Tongue (tissue), 2 donors: ENCODE data around the gene HSD11B2. TPM values are rescaled to one million over a fixed set of nuclear protein-coding genes. Genes with fewer than 3 reads are reported as not detected.

Source experiments
- DNase-seq: peaks from one replicate; pipeline ENCODE4 v3.0.0-alpha.2; 2015
- total RNA-seq: library from RNA; depleted of rRNA; stranded (reverse); fragments of >200 nt; gene quantifications from one replicate; pipeline ENCODE4 v1.2.3, GENCODE V29; 2014

Gene HSD11B2
- total RNA-seq, 1 donor from 2014 or later = 7.8 TPM

DNA sequence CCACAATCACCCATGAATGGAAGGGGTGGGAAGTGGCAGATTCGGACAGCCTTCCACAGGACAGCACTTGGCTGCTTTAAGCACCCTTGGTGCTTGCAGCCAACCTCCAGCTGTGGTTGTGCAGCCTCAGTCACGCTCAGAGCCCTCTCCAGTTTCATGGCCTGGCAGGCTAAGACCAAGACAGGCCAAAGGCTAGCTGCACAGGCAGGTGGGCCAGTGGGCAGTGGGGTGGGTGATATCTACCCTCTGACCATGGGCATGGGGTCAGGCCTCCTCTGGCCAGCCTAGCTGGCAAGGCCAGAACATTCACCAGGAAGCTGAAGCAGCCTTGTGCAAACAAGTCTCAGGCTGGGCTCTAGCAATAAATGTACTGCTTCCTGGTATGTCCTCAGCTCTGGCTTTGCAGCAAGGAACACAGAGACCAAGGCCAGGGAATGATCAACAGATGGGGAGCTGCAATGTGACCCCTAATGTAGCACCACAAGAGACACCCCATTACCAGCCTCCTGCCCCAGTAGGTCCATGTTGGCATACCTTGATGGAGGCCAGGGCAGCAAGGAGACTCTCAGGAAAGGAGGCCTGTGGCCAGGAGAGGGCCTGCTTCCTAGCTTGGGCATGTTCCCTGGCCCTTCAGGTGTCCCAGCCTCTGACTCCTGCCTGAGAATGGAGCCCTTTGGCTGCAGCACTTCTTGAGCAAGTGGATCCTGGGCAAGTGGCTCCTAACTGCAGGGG is 20.9 kb downstream of the HSD11B2 start:
- DNase-seq = peak; percentile 69

DNA sequence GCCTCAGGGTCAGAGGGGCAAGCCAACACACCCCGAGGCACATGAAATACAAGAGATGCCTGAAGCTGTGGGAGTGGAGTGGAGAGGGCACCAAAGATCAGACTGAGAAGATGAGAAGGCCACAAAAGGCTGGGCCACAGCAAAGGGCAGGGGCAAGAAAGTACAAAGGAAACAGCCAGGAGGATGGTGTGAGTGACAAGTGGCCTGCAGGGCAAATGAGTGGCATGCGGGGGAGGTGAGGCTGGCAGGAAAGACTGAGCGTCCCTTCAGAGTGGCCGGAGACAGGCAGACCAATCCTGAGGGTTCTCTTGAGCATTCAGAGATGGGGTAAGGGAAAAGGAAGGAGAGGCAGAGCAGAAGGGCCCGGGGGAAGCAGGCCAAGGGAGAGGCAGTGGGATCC is 23.2 kb downstream of the HSD11B2 start:
- no peak for DNase-seq

GRCh38 chr16:67454852-67455251 is 23.9 kb downstream of the HSD11B2 start:
- DNase-seq = no peak

DNA sequence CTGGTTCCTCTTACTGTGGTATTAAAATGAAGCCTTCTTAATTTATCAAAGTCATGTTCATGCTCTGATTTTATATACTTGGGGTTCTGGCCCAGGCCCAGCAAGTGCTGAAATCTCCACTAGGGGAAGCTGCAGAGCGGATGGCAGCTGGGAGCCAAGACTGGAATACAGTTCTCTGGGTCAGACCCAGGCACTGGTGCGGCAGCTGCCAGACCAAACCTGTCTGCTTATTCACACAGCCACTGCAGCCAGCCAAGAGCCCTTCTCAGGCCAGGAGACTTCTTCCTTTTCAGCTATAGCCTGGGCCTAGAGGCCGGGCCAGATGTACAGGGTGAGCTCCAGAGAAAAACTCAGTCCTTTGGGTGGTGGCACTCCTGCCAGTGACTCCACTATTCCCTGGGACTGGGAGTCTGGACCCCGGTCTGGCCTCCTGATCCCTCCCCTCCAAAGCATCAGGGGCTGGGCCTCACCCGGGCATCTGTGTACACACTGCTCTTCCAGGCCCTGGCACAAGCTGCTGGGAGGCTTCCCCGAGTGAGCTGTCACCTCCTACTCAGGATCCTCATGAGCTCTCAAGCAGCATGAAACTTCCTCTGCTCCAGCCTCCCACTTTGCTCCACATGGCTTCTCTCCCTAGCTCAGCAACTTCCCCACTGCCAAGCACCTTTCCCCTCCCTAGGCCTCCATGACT is 25.6 kb downstream of the HSD11B2 start:
- peak; percentile 62 for DNase-seq

DNA sequence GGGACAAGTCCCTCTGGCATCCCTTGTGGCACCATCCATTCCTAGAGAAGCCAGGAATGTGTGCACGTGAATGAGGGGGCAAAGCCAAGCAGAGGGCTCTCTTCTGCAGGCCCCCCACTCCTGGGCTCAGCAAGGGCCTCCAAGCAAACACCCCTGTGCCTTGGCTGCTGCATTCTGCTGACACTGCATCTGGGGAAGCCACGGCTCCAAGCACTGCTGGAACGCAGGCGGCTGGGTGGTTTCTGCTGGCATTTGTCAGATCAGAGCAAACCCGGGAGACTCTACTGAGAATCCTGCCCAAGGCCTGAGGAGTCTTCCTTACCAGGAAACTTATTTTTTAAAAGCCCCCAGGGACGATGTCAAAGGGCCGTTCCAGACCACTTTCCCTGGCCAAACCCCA is 26.7 kb downstream of the HSD11B2 start:
- DNase-seq = no peak

DNA sequence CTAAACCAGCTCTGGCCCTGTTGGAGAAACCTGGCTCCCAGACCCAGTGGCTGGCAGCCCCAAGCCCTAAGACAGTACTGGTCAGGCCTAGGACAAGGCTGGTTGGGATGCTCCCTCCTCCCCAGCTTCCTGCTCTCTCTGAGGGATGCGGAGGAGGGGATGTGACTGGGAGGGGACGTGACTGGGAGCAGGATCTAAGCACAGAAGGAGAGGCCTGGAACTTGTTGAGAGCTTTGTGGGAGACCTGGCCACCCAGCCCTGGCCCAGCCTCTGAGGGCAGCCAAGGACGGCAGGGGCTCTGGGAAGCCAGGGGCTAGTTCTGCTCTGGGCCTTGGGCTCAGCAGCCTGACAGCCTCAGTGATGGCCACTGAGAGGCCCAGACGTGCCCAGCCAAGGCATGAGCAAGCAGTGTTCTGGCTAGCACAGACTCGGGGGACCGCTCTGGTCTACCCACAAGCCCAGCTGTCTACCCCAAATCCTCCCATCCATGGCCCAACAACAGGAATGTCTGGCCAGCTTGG is 27.3 kb downstream of the HSD11B2 start:
- no peak for DNase-seq

GRCh38 chr16:67459066-67459860 is 28.3 kb downstream of the HSD11B2 start:
- peak; percentile 92 for DNase-seq

- no peak for DNase-seq
Observed at GRCh38 chr16:67459861-67460150, 28.9 kb downstream of the HSD11B2 start.

- DNase-seq = peak; percentile 54
Observed at GRCh38 chr16:67460168-67460567, 29.2 kb downstream of the HSD11B2 start.

DNA sequence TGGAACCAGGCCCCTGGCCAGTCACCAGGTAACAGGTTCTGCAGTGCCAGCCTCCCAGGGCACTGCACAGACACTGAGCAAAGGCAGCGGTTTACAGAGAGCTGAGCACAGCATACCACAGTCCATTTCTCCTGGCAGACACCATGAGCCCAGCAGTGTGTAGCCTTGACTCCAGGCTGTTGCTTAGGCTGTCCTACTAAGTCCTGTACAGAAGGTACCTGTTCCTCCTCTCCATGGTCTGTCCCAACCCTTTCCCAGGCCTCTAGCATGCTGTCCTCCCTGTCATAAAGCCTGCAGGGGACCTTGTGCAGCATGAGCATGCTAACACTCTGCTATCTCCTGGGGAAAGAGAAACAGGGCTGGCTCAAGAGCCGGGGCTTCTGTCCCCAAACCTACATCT is 30.0 kb downstream of the HSD11B2 start:
- no peak for DNase-seq

- no peak for DNase-seq
Observed at GRCh38 chr16:67461600-67462278, 30.8 kb downstream of the HSD11B2 start.

GRCh38 chr16:67462279-67462655 is 31.3 kb downstream of the HSD11B2 start:
- DNase-seq = no peak

DNA sequence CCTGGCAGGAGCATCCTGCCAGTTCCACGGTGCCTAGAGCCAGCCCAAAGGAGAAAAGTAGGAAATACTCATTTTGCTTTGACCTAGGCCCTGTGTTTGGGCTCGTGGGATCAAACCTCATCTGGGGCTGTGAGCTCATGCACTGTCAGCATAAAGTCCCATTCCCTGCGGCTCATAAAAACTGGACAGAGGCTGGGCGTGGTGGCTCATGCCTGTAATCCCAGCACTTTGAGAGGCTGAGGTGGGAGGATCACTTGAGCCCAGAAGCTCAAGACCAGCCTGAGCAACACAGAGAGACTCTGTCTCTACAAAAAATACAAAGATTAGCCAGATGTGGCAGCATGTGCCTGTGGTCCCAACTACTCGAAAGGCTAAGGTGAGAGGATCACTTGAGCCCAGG is 32.1 kb downstream of the HSD11B2 start:
- no peak for DNase-seq

- DNase-seq = no peak
Observed at GRCh38 chr16:67463691-67464090, 32.8 kb downstream of the HSD11B2 start.

- no peak for DNase-seq
Observed at GRCh38 chr16:67464565-67464964, 33.6 kb downstream of the HSD11B2 start.

GRCh38 chr16:67466581-67466980 is 35.7 kb downstream of the HSD11B2 start:
- DNase-seq = no peak

GRCh38 chr16:67468731-67469130 is 37.8 kb downstream of the HSD11B2 start:
- no peak for DNase-seq

DNA sequence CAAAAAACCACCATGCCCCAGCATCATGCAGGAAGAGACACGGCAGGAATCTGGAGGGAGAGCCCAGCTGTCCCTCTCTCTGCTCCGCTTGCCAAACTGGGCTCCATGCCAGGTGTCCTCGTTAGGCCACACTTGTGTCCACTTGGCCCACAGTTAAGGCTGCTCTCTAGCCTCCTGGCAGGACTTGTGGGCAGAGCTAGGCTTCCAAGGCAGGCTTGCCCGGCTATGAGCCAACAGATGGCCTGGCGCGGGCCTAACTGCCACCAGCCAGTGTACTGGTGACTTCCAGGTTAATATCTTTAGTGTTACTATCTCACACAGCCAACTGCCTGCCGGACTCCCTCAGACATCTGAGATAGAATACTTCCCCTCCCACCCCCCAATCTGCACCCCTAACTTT is 39.4 kb downstream of the HSD11B2 start:
- DNase-seq = peak; percentile 91

DNA sequence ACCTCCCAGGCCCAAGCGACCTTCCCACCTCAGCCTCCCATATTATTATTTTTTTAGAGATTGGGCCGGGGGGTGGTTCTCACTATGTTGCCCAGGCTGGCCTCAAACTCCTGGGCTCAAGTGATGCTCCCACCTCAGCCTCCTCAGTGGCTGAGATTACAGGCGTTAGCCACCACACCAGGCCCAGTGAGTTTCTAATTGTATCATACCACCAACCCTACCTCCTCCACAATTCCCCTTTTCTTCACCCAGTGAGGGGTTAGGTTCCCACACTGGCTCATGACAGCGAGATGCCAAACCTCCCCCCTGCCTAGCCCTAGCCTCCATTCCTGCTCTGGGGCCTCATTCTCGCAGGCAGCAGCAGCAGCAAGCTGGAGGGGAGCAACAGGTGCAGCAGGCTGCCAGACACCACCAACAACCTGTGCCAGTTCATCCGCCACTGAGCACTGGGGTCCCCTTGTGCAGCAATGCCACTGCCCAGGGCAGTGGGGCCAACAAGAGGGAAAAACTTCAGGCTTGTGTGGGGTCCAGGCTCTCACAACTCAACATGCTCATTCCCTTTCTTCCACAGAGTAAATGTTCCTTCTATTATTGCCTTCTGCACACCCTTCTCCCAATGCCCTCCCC is 41.0 kb downstream of the HSD11B2 start:
- DNase-seq = no peak

DNA sequence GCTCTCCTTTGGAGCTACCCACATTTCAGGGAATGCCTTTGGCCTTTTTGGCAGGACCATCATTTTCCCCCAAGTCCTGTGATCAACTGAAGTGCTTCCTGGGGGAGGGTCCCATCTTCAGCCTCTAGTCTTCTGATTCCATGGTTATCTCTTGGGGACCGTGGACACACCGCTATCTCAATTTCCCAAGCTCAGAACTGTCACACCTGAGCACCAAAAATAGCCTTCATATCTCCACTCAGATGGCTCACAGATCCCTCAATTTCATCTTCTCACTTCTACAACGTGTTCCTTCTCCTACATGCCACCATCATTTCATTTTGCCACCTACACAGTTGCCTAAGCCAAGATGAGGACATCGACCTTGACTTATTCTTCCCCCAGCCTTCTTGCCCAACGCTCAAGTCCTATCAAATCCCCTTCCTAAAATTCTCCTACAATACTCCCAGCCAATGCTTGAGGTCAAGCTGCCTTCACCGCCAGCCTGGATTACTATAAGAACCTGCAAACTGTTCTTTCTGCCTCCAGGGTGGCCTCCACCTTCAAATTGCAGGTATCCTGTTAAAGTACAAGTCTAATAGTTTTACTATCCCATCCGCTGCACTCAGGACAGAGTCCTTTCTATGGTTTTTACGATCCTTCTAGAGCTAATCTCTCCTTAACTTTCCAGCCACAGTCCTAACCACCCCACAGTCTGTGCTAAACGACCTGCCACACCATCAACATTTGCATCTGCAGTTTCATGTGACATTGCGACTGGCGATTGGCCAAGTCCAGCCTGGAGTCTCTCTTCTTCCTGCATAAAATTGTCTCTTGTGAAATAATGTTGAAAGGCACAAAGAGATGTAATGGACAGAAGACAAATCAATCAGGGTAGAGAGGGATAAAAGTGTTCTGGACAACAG is 43.9 kb downstream of the HSD11B2 start:
- DNase-seq = no peak

DNA sequence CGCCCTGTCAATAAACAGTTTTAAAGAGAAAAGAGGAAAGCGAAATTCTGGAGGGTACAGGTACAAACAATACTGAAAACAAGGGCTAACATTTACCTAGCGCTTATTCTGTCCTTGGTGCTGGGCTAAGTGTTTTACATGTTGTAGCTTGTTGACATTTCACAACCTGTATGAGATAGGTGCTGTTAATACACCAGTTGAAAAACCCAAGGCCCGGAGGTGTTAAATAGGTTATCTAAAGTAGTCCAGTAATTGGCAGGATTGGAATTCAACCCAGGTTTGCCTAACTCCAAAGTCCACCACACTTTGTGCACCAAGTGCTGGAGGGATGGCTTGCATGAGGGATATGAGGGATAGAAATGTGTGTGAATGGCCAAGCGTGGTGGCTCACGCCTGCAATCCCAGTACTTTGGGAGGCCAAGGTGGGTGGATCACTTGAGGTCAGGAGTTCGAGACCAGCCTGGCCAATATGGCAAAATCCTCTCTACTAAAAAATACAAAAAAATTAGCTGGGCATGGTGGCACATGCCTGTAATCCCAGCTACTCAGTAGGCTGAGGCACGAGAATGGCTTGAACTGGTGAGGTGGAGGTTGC is 47.1 kb downstream of the HSD11B2 start:
- DNase-seq = no peak
